Ovary (tissue), 3 donors: ENCODE measurements around the gene TNFRSF25.

Experiments used
- CTCF ChIP-seq, 3 donors: fragments of 450-650 bp in 2 of 3; fragments of 200-600 bp in 1 of 3; IDR thresholded peaks; one replicate each; pipeline versions ENCODE4 v1.5.1 to v1.8.0; 2016 to 2022; ENCODE audit warnings: antibody characterized with exemption in 3 of 3, mild to moderate bottlenecking in 1 of 3
- EP300 ChIP-seq: sonication (generic); formaldehyde crosslinking; IDR thresholded peaks from one replicate; pipeline ENCODE4 v1.6.1; 2017; ENCODE audit warnings: antibody characterized with exemption
- donor health status: DM: no; HTN: no; CAD: no.

GRCh38 chr1:6460301-6461050 lies 5.5 kb downstream of the TNFRSF25 start:
- no peak for TF ChIP-seq CTCF (IDR thresholded peaks at IDR 0.05)
- no peak for TF ChIP-seq EP300
